Vagina (tissue), 2 donors: Measurements from ENCODE around the gene CEBPZ. TPM values are rescaled to one million over a fixed set of nuclear protein-coding genes. Genes with fewer than 3 reads are reported as not detected.

Experiments
- DNase-seq, 2 donors: peaks; one replicate each; pipeline ENCODE4 v3.0.0-alpha.2; 2017; ENCODE audit errors: extremely low spot score in 2 of 2
- H3K27ac ChIP-seq: fragments of 200-600 bp; sonication (generic); one replicate; pipeline ENCODE4 v1.5.1; 2019
- H3K27me3 ChIP-seq: fragments of 200-600 bp; sonication (generic); one replicate; pipeline ENCODE4 v1.5.1; 2019
- H3K36me3 ChIP-seq, 2 donors: fragments of 200-600 bp; sonication (generic); one replicate each; pipeline ENCODE4 v1.5.1; 2017 to 2019
- H3K4me1 ChIP-seq: fragments of 200-600 bp; sonication (generic); one replicate; pipeline ENCODE4 v1.5.1; 2019
- H3K4me3 ChIP-seq, 2 donors: fragments of 200-600 bp; sonication (generic); 1 replicate in 1 of 2; 2 replicates in 1 of 2; pipeline ENCODE4 v1.5.1; 2016 to 2019
- H3K9me3 ChIP-seq: fragments of 200-600 bp; sonication (generic); one replicate; pipeline ENCODE4 v1.5.1; 2019
- POLR2A ChIP-seq, 2 donors: fragments of 450-650 bp; IDR thresholded peaks; one replicate each; pipeline ENCODE4 v1.6.1; 2017; ENCODE audit warnings: antibody characterized with exemption in 2 of 2, mild to moderate bottlenecking in 2 of 2, moderate library complexity in 2 of 2
- POLR2AphosphoS5 ChIP-seq, 2 donors: sonication (generic); formaldehyde crosslinking; IDR thresholded peaks; one replicate each; pipeline ENCODE4 v1.9.0; 2017; ENCODE audit warnings: antibody characterized with exemption in 2 of 2, mild to moderate bottlenecking in 2 of 2, low read depth in 1 of 2; ENCODE audit not compliant: insufficient read depth in 1 of 2
- intact Hi-C: fragments of 100-400 bp; cut with DNase I; formaldehyde crosslinking; loops from one replicate; pipeline ENCODE4 v1.15.1; 2023
- total RNA-seq: library from RNA; depleted of rRNA; stranded (reverse); fragments of >200 nt; gene quantifications from one replicate; pipeline ENCODE4 v1.2.3, GENCODE V29; 2016
- TF ChIP-seq, protein P1 (sequence below), 3 experiments: fragments of 450-650 bp in 2 of 3; fragments of 200-600 bp in 1 of 3; sonication (generic) in 1 of 3; IDR thresholded peaks; one replicate each; pipeline ENCODE4 v1.5.1; 2017 to 2019; ENCODE audit warnings: antibody characterized with exemption in 3 of 3, mild to moderate bottlenecking in 2 of 3, moderate library complexity in 2 of 3

CEBPZ gene
- total RNA-seq, 1 donor from 2014 or later = 27.0 TPM

GRCh38 chr2:37268111-37268510 lies 36.7 kb upstream of the CEBPZ start:
- Histone ChIP-seq H3K36me3 (peaks cover 0 to 31% of the 10 kb centered on the region in 2 donors), H3K4me1 (no peaks in the 10 kb centered on the region), H3K27me3 (no peaks in the 10 kb centered on the region), H3K9me3 (no peaks in the 10 kb centered on the region), H3K4me3 (no peak overlapping the region), H3K27ac (no peak overlapping the region)
- intact Hi-C loops = no loop called here
- DNase-seq = no peak
- TF ChIP-seq POLR2AphosphoS5 (IDR thresholded peaks at IDR 0.05; ENCODE audit: insufficient read depth in 1 of 2, low read depth in 1 of 2) = no peak
- no peak for TF ChIP-seq POLR2A (IDR thresholded peaks at IDR 0.05)

GRCh38 chr2:37267685-37268084 lies 36.3 kb upstream of the CEBPZ start:
- H3K36me3 ChIP-seq = peaks cover 0 to 26% of the 10 kb centered on the region in 2 donors
- no peak overlapping the region for H3K4me3 ChIP-seq
- H3K4me1 ChIP-seq = no peaks in the 10 kb centered on the region
- H3K9me3 ChIP-seq = no peaks in the 10 kb centered on the region
- no peaks in the 10 kb centered on the region for H3K27me3 ChIP-seq
- intact Hi-C loops = no loop called here
- TF ChIP-seq, protein P1, sequence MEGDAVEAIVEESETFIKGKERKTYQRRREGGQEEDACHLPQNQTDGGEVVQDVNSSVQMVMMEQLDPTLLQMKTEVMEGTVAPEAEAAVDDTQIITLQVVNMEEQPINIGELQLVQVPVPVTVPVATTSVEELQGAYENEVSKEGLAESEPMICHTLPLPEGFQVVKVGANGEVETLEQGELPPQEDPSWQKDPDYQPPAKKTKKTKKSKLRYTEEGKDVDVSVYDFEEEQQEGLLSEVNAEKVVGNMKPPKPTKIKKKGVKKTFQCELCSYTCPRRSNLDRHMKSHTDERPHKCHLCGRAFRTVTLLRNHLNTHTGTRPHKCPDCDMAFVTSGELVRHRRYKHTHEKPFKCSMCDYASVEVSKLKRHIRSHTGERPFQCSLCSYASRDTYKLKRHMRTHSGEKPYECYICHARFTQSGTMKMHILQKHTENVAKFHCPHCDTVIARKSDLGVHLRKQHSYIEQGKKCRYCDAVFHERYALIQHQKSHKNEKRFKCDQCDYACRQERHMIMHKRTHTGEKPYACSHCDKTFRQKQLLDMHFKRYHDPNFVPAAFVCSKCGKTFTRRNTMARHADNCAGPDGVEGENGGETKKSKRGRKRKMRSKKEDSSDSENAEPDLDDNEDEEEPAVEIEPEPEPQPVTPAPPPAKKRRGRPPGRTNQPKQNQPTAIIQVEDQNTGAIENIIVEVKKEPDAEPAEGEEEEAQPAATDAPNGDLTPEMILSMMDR (IDR thresholded peaks at IDR 0.05) = no peak
- TF ChIP-seq POLR2A (IDR thresholded peaks at IDR 0.05) = no peak
- no peak for TF ChIP-seq POLR2AphosphoS5 (IDR thresholded peaks at IDR 0.05; ENCODE audit: insufficient read depth in 1 of 2, low read depth in 1 of 2)
- no peak for DNase-seq
- H3K27ac ChIP-seq = no peak overlapping the region

GRCh38 chr2:37263839-37264238 lies 32.4 kb upstream of the CEBPZ start:
- H3K27me3 ChIP-seq = no peaks in the 10 kb centered on the region
- TF ChIP-seq, protein P1 (IDR thresholded peaks at IDR 0.05) = no peak
- TF ChIP-seq POLR2A (IDR thresholded peaks at IDR 0.05) (no peak), POLR2AphosphoS5 (IDR thresholded peaks at IDR 0.05; ENCODE audit: insufficient read depth in 1 of 2, low read depth in 1 of 2) (no peak)
- H3K36me3 ChIP-seq = peaks cover 0 to under 1% of the 10 kb centered on the region in 2 donors
- no peaks in the 10 kb centered on the region for H3K9me3 ChIP-seq
- no peak overlapping the region for H3K27ac ChIP-seq
- DNase-seq = no peak
- no peak overlapping the region for H3K4me3 ChIP-seq
- no peaks in the 10 kb centered on the region for H3K4me1 ChIP-seq
- intact Hi-C loops = no loop called here

- Histone ChIP-seq H3K4me1 (no peaks in the 10 kb centered on the region), H3K4me3 (no peak overlapping the region), H3K9me3 (no peaks in the 10 kb centered on the region), H3K36me3 (peaks cover 0 to 8% of the 10 kb centered on the region in 2 donors), H3K27ac (no peak overlapping the region), H3K27me3 (no peaks in the 10 kb centered on the region)
- no peak for DNase-seq
- intact Hi-C loops = no loop called here
- no peak for TF ChIP-seq POLR2AphosphoS5 (IDR thresholded peaks at IDR 0.05; ENCODE audit: insufficient read depth in 1 of 2, low read depth in 1 of 2)
- TF ChIP-seq POLR2A (IDR thresholded peaks at IDR 0.05) = no peak
- TF ChIP-seq, protein P1 (IDR thresholded peaks at IDR 0.05) = no peak
Measured at GRCh38 chr2:37262522-37262921, 31.1 kb upstream of the CEBPZ start.

GRCh38 chr2:37250869-37251740 lies 19.7 kb upstream of the CEBPZ start:
- intact Hi-C loops = no loop called here
- no peak overlapping the region for H3K4me3 ChIP-seq
- TF ChIP-seq, protein P1 (IDR thresholded peaks at IDR 0.05) = no peak
- TF ChIP-seq POLR2AphosphoS5 (IDR thresholded peaks at IDR 0.05; ENCODE audit: insufficient read depth in 1 of 2, low read depth in 1 of 2) = no peak
- no peak for TF ChIP-seq POLR2A (IDR thresholded peaks at IDR 0.05)
- H3K27me3 ChIP-seq = no peaks in the 10 kb centered on the region
- DNase-seq = no peak
- no peaks in the 10 kb centered on the region for H3K9me3 ChIP-seq
- no peaks in the 10 kb centered on the region for H3K4me1 ChIP-seq
- peaks cover 0 to 58% of the 10 kb centered on the region in 2 donors for H3K36me3 ChIP-seq
- no peak overlapping the region for H3K27ac ChIP-seq
